Right hindlimb (tissue), 1 donor: ENCODE results near the gene MRAS.
A peak's percentile ranks its signal among the peaks of the same experiment; 100 is the strongest.
"Not testable (repeated sequence)": the region's sequence is repeated elsewhere in the genome, so short reads cannot be mapped to it uniquely, and the experiment has no call there.

ENCODE experiments used
- DNase-seq: peaks from one replicate; pipeline ENCODE4 v3.0.0-alpha.2; 2018

Gene MRAS

DNA sequence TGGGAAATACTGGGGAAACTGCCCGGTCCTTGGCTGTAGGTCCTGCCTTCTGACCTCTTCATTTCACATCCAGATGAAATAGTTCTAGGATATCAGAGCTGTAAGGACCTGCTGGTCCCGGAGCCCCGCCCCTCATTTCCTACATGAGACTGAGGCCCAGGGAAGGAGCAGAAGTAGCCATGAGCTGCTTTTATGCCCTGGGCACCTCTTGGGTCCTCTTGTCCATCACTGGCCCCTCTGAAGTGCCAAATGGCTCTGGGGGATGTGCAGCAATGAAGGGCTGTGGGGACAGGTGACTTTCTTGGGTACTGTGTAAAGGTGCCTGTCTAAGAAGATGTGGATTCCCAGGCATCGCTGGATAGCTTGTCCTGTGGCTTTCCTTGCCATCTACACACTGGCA, 45.8 kb downstream of the MRAS start:
- no peak for DNase-seq

DNA sequence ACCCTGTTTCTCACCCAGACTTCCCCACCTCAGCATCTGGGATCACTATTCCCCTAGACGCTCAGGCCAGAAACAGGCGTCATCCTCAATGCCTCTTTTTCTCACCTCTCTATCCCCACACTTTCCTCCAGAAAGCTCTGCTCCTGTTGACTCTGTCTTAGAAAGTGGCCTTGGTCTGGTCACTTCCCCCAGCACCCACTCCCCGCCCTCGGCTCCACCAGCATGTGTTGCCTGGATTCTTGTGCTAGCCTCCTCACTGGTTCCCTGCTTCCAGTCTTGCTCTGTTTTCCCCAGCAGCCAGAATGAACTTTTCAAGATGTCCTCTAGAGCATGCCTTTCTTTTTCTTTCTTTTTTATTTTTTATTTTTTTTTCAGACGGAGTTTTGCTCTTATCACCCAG, 46.3 kb downstream of the MRAS start:
- no peak for DNase-seq

DNA sequence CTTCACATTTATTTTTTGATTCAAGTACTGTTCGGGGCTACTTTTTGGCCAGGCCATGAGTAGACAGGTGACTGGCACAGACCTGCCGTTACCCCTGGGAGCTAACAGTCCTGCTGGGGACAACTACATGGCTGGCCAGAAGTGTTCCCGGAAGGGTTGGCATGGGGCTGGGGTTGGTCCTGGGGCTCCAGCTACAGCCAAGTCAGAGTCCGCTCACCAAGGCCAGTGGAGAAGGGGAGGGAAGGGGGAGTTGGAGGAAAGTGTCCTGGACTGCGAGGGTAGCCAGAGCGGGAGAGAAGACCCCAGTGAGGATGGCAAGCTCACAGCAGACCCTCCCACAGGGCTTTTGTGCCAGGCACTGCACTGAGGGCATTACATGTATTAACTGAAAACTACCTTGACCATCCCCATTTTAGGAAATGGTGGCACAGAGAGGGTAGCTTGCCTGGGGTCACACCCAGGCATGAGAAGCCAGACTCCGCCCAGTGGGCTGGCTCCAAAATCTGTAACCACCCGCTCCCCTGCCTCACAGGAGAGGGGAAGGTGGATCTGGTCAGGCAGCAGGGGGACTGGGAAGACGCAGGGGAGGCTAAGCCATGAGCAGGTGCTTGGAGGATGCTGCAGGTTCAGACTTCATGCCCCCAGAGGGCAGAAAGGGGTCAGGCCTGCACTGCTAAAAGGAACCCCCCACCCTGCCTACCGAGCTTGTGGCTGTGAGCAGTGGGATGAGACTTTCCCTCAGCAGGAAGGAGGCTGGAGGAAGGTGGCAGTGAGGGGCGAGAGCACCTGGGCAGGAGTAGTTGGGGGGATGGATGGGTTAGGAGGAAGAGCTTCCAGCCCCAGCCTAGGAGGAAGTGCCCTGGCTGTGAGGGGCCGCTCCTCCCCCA, 47.7 kb downstream of the MRAS start:
- no peak for DNase-seq

DNA sequence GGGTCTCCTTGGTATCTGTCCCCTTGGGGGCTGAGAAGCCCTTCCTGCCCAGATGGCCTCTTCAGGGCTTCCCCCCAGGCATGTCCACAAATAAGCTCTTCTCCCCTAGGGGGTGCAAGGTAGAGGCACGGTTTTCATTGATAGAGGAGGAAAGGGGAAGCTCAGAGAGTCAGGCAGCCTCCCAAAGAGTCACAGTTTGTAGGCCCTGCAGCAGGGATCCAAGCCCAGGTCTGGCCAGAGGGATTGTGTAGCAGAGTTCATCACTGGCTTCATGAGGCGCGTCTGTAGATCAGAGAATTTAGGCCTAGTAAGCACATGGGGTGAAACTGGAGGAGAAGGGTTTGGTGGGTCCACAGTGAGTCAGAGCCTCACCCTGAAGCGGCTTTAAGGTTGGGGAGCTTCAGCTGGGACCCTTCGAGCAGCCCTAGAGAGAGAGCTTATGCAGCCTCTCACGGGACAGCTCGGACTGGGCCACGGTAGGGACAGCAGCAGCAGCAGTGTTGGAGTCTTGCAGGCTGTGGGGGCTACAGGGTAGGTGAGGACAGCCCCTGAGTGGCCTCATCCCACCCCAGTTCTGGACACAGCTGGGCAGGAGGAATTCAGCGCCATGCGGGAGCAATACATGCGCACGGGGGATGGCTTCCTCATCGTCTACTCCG, 48.5 kb downstream of the MRAS start:
- no peak for DNase-seq

DNA sequence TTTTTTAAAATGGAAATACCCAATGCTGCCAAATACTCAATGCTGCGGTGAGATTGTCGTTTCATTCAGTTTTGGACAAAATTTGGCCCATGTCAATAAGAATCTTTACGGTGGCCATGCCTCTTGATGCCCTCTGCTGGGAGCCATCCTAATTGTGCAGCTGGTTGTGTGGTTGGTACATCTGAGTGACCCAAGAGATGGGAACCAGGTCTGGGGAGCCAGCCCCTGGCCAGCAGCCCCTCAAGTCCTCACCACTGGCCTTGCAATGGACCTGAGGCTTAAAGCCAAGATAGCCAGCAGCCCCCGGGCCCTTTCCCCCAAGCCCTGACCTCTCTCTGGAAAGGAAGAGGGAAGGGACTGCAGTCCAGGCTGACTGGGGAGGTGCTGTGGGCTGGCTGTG, 49.6 kb downstream of the MRAS start:
- DNase-seq = no peak

DNA sequence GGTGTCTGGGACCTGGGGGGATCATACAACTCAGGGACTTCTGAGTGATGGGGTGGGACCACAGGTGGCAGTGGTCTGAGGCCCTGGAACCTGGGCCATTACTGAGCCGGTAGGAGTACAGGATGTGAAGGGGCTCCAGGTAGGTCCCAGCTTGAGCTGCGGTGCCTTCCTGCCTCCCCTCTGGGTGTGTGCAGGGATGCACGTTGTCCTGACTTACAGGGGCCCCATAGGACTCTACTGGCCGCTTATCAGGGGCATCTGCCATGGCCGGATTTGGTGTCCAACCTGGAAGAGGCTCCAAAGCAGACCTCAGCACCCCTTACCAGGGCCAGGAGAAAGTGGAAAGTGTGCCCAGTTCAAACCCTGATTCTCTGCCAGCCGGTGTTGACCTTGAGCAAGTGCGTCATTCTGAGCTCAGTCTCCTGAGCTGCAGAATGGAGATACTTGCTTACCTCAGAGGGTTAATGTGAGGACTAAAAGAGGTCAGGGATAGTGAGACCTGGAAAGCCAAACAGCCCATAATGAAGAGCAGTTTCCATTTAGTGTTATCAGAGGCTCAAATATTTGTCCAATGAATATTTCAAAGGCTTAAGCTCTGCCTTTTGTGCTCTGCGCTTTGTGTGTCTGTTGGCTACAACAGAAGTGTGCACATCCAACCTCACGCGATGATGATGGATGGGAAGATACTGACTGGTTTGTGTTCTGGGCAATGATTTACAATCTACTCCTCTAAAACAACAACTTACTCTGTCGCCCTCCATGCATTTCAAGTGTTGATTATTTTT, 50.6 kb downstream of the MRAS start:
- no peak for DNase-seq

DNA sequence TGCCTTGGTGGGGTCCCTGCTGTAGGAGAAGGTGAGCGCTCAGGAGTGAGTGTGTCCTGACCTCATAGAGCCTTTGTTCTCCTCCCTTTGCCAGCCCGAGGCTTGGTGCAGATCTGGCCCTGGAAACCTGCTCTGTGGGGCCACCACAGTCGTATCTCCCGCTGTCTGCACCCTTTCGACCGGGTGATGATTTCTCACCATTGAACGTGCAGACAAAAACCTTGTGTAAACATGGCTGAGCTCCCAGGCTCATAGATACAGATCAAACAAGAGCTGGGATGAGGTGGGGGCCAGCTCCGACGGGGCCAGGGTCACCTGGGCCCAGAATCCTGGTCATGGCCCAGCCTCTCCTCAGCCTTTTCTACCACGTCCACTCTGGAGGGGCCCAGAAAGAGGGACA, 51.4 kb downstream of the MRAS start:
- DNase-seq = no peak

DNA sequence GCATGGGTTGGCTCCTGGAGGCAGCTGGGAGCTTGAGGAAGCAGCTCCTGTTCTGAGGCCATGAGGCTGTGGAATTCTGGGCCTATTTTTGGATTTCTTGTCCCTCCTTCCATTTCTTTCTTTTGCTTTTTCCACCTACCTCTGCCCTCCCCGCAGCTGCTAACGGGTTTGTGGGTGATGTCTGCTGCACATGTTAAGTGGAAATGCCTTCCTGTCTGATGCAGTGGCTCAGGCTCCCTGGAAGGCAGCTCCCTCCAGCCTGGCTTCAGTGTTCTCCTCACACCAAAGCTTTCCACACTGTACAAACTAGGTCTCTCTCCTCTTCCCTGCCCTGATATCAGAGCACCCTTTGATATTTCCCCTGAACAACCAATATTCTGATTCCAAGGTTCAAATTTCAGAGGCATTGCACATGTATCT, 52.3 kb downstream of the MRAS start:
- no peak for DNase-seq

DNA sequence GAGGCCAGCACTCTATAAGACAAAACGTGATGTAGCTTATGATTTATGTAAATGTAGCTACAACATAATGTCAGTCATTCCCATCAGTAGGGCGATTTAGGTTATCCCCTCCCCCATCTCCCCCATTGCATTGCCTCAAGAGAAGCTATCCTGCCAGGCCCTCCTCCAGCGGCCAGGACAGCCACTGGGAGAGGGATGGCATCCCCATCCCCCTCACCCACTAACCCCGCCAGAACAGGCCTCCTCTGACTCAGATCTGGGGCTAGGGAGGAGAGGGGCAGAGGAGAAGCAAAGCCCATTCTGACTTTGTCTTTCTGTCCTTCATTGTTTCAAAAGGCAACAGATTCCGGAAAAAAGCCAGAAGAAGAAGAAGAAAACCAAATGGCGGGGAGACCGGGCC, 53.5 kb downstream of the MRAS start:
- no peak for DNase-seq

DNA sequence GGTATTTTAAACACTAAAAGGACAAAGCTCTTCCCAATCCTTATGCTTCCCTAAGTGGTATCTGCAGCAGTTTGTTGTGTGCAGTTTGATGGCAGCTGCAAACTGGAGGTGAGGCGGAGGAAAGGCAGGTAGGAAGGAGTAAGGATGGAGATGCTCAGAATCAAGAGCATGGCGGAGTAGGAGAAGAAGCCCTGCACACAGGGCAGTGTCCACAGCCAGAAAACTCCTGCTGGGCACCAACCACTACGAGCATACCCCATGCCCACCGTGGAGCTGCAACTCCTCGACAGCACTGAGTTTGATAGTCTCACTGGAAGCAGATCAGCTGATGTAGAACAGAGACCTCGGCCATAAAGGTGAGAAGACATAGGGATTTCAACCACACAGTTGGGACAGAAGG, 55.7 kb downstream of the MRAS start:
- DNase-seq = no peak

DNA sequence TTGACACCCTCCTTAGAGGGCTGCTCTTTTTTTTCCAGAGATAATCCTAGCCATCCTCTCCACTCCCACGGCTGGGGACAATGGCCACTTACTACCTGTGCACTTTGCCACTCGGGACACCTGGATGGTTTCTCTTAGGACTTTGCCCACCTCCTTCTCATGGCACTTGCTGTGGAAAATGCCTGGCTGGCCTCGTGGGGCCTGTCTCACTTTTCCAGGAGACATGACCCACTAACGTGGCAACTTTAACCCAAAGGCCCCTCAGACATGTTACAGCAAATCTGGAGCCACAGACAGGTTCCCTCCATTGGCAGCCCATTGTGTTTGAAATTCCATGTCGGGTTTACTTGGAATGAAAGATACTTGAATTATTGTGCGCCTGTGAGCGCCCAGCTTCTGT, 56.6 kb downstream of the MRAS start:
- no peak for DNase-seq

DNA sequence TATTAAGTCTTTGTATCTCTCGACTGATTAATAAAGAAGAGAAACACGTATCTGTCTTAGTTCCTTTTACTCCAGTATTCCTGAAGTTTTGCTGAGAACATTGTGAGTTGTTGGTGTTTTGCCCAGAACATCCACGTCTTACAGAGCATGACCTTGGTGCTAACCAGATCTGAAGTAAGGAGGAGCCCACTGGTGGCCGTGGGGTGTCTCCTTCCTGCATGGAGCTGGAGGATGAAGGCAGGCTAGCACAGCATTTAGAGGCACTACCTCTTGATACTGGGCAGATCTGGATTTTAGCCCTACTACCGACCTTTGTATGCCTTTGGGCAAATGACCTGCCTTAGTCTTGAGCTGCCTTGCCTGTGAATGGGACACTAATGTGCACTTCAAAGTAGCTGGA, 57.1 kb downstream of the MRAS start:
- DNase-seq = no peak

DNA sequence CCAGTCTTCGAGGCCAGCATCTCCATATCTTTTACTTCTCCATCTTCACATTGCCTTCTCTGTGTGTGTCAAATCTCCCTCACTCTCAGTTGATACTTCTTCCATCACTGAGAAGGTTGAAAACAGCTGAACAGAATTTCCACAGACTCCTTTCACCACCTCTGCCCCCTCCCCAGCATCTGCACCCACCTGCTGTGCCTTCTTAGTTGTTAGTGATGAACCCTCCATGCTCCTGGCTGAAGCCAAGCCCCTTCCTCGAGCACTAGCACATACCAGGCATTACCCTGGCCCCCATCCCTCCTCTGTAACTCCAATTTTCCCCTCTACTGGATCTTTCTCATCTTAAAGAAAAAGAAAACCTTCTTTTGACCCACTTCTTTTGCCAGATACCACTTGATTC, 58.2 kb downstream of the MRAS start:
- DNase-seq = no peak

DNA sequence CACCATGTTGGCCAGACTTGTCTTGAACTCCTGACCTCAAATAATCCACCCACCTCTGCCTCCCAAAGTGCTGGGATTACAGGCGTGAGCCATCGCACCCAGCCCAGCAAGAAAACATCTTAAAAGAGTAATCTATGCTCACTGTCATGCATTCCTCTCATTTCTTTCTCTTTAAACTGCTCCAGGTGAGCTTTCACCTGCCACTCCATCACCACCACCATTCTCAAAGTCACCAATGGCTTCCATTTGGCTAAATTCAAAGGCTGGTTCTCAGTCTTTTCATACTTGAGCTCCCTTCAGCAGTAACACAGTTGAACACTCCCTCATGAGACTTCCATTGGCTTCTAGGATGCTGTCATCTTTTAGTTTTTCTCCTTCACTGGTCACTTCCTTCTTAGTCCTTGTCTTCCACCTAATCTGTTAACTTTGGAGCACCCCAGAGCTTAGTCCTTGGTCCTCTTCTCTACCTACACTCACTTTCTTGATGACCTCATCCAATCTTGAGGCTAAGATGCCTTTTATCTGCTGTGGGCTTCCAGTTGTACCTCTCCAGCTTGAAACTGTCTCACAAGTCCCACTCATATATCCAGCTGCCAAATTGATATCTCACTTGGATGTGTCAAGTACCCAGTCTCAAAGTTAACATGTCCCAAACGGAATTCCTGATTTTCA, 59.0 kb downstream of the MRAS start:
- DNase-seq = no peak

DNA sequence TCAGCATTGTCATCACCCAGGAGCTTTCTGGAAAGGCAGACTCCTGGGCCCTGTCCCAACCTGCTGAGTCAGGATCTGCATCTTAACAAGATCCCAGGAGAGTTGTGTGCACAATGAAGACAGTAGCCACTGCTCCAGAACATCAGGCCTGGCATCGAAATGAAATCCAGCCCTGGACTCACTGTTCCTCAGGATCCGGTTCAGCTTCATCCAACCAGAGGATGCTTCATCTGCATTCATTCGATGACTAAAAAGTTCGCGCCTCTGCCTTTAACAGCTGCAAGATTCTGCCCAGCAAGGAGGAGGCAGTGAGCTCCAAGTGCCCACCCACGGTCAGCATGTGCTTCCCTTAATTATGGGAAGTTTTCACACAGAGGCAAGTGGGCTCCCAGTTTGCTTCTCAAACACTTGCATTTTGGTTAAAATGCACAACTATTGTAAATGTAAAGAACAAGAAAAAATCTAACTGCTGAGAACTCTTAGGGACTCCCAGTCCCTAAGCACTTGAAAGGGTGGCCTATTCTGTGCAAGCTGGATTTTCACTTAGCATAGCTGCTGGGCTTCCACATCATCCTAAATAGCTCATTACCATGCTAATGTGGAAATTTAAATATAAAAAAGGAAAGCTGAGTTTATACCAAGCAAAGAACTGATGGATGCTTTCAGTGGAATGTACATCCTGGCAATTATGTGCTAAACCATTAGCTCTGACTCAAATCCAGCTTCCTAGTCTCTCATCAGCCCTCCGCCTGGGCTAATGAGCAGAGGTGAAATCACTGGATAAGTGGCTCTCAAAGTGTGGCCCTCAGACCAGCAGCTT, 60.6 kb downstream of the MRAS start:
- no peak for DNase-seq

DNA sequence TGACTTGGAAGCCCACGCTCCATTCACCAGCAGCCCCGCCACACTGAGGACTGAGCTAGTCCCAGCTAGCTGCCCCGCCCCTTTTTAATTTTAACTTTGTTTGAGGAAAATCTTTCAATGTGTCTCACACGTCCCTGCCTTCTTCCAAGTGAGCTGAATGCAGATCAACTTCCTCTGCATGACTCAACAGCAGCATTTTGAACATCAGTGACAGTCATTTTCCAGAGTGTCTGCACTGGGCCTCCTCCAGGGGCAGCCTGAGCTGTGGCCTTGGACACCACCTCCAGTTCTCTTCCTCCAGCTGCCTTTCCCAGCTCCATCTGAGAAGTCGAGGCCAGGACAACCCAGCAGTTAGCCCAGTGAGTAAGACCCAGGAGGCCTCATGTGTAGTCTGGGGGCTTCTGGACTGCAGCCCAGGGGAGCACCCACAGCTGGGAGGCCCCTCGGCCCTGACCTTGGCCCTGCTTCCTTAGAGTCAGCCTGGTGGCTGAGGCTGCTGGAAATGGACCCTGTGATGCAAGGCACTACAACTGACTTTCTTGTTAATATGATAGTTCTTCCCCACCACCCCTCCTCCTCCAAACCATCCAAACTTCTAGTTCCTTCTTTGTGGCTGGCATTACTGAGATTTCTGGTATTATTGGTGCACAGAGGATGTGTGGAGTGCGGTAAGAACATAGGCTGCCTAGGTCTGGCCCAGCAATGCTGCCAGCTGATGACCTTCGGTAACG, 64.6 kb downstream of the MRAS start:
- no peak for DNase-seq

DNA sequence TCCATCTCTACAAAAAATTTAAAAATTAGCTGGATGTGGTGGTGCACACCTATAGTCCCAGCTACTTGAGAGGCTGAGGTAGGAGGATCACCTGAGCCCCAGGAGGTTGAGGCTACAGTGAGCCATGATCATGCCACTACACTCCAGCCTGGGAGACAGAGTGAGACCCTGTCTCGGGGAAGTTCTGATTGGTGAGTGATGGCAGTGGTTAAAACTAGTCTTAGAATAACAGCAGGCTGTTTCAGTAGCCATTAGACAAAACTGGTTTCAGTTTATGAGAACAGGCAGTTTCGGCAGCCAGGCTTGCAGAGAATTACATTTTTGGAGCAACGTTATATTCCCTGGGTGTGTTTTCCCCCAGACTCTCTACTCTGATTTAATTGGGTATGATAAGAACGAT, 67.9 kb downstream of the MRAS start:
- not testable (repeated sequence) for DNase-seq

DNA sequence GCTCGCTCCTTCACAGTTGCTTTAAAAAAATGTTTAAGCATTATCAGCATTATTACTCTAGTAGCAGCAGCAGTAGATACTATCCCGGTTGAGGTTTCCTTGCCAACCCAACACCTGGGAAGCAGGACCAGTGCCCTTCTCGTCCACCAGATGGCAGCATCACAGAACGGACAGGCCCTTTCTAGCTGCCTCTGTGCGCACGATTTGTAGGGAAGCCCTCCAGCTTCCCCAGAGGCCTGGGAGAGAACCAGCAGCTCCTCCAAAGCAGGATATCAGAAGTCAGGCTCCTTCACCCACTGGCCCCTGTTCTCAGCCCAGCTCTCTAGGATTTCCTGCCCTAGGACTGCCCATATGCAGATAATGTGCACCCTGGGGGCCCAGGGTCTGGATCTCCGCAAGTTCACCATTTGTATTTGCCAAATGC, 69.2 kb downstream of the MRAS start:
- DNase-seq = peak; percentile 79

DNA sequence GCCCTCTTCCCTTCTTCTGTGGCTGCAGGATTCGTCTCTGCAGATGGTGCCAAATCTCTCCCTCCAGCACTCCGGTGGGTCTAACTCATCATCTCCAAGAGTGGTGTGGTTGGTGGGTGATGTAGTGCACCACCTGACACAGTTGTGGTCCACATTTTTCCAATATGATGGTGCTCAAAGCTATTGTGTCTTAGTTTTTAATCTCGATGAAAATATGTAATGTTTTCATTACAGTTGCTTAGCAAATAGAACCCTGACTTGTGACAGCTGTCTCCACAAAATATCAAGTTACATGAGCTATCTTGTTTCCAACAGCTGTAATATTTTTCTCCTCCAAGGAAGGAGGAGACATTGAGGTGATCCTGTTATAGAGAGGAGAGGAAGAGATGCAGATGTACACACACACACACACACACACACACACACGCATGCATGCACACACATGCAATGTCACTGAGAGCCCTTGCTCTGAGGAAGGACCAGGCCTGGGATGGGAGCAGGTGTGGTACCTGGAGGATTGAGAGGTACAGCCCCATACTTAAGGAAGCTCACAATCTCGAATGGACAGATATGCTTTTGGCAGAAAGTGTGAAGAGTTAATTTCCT, 70.3 kb downstream of the MRAS start:
- no peak for DNase-seq

DNA sequence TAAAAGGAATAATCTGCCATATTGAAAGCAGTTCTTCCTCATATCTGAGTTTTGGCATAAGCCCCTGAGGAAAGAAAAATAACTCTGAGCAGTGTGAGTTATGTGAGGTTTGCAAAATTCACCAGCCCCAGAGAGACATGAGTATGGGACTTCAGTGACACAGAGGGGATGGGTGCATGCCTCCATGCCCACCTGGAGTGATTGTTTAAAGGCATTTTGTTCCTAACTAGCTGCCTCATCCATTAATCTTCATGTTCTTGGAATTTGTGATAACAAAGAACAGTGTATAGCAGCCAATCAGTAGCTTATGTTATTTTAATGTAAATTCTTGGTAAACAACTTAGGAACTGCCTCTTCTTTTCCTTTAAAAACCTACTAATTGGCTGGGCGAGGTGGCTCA, 74.9 kb downstream of the MRAS start:
- DNase-seq = no peak

DNA sequence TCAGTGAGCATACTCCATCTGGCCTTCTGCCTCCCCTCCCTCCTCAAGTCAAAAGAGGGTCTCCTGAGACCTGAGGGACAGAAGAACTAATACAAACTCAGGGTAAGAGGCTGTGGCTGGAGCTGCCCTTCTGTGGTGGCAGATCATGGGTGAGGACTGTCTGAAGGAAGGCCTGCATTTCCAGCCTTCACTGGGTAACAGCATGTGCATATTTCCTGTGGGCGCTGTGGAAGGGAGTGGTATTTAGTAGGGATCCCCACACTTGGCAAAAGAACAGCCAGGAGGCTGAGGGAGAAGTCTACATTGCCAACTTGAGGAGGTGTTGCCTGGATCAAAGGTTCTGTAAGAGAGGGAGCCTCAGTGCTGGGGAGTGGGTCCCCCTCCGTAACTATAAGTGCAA, 75.9 kb downstream of the MRAS start:
- no peak for DNase-seq
